ENCODE data around the gene IL32.

- no peak for TF ChIP-seq ZNF274 (IDR thresholded peaks at IDR 0.05; ENCODE audit: low read length)
- no peak for TF ChIP-seq ZNF274 (tag by site-specific recombination; IDR thresholded peaks at IDR 0.05; ENCODE audit: borderline replicate concordance)
- TF ChIP-seq CTCF (tag by site-specific recombination; IDR thresholded peaks at IDR 0.05): no peak
- TF ChIP-seq BCL11B (tag by site-specific recombination; IDR thresholded peaks at IDR 0.05; ENCODE audit: low read depth): no peak
- TF ChIP-seq ZNF416 (tag by site-specific recombination; IDR thresholded peaks at IDR 0.05): no peak
- TF ChIP-seq PRDM10 (tag by site-specific recombination; IDR thresholded peaks at IDR 0.05): no peak
- no peak for TF ChIP-seq ZNF391 (tag by site-specific recombination; IDR thresholded peaks at IDR 0.05; ENCODE audit: borderline replicate concordance, low read depth)
- no peak for TF ChIP-seq ZNF645 (tag by site-specific recombination; IDR thresholded peaks at IDR 0.05)
- TF ChIP-seq ZFP41 (tag by site-specific recombination; IDR thresholded peaks at IDR 0.05; ENCODE audit: borderline replicate concordance): no peak
- no peak for TF ChIP-seq ZNF324 (tag by site-specific recombination; IDR thresholded peaks at IDR 0.05)
- no peak for TF ChIP-seq ZNF792 (tag by site-specific recombination; IDR thresholded peaks at IDR 0.05)
- TF ChIP-seq ZNF114 (tag by site-specific recombination; IDR thresholded peaks at IDR 0.05): no peak
- no peak for TF ChIP-seq ZNF670 (tag by site-specific recombination; IDR thresholded peaks at IDR 0.05; ENCODE audit: low read depth)
- TF ChIP-seq YY1 (tag by site-specific recombination; IDR thresholded peaks at IDR 0.05): no peak
These were observed 48.1 kb upstream of the IL32 start for GRCh38 chr16:3017344-3017743.

Measured in HEK293 (cell line).